CD4-positive, alpha-beta T cell treated with Interleukin-1 beta for 1 hour (primary cell): ENCODE measurements around the gene C19orf53.

Source experiments
- DNase-seq, 2 donors: peaks; one replicate each; pipeline ENCODE4 v3.0.0-alpha.2; 2020 to 2022

Gene C19orf53

DNA sequence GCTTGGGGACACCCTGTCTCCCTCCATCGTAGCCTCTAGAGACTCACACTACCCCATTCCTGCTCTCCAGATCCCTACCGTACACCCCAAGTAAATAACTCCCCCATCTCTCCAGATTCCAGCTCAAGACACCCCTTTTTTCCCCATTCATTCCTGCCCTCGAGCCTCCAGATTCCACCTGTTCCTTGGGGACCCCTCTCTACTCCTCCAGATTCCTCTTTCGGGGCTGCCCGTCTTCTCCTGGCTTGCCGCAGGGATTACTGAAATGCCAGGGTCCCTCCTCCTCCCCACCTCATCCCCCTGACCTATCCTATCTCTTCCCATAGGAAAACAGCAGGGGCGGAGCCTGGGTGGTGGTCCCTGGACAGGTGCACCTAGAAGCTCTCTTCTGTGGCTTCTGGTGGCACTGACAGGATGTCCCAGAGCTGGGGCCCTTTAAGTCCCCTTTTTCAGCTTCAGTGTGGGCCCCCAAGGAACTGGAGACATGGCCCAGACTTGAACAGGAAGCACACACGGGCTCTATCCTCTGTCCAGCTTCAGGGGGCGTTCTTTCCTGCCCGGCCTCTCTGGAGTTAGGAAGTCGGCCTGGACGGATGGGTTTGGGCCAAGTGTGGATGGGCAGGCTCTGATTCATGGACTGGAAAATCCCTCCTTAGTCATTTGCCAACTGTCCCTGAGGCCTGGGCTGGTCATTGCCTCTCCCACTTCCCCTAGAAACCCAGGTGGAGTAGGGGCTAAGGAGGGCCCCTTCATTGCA lies 22.2 kb downstream of the C19orf53 start:
- DNase-seq, result peak in 1 of 2 donors; percentile 48

- DNase-seq, result no peak
Observed at GRCh38 chr19:13797058-13797440, 22.8 kb downstream of the C19orf53 start.

DNA sequence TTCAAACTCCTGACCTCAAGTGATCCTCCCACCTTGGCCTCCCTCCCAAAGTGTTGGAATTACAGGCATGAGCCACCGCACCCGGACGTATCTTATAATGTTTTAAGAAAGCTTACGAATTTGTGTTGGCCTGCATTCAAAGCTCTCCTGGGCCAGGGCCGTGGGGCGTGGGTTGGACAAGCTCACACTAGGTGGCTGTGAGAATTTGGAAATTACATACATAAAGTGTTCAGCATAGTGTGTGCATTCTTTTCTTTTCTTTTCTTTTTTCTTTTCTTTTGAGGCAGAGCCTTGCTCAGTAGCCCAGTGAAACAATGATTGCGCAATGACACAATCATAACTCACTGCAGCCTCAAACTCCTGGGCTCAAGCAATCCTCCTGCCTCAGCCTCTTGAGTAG lies 23.6 kb downstream of the C19orf53 start:
- DNase-seq, result no peak

DNA sequence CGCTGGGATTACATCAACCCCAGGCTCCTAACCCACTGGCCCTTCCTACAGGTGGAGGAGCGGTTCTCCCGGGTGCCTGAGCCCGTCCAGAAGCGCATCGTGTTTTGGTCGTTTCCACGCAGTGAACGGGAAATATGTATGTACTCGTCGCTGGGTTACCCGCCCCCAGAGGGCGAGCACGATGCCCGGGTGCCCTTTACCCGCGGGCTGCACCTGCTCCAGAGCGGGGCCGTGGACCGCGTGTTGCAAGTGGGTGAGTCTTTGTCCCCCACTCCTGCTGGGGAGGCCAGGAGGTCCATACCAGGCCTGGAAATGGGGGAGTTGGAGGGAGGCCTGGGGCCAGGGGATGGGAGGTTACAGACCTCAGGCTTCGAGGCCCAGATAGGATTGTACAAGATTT lies 25.4 kb downstream of the C19orf53 start:
- no peak for DNase-seq

- no peak for DNase-seq
Observed at GRCh38 chr19:13803038-13803437, 28.8 kb downstream of the C19orf53 start.

DNA sequence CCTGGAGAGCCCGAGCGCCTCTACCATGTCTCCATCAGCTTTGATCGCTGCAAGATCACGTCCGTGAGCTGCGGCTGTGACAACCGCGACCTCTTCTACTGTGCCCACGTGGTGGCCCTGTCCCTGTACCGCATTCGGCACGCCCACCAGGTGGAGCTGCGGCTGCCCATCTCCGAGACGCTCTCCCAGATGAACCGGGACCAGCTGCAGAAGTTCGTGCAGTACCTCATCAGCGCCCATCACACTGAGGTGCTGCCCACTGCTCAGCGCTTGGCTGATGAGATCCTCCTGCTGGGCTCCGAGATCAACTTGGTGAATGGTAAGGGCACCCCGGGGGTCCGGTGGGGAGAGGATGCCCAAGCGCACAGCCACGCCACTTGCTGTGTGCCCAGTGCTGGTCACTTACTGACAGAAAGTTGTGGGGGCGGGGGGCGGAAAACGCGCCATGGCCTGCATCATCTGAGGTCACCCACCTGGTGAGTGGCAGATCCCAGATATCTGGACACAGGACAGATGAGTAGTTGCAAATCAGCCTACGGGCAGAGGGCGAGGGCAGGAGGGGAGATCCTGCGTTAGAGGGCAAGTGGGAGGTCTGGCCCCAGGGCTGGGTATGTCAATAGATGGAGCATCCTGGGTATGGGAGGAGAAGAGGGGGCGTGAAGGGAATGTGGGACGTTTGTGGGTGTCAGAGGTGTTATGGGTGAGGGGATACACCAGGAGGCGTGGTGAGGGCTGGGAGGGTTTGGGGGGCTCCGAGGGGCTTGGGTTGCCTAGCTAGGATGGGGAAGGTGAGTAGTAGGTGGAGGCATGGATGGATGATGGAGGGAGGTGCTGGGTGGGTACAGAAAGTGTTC lies 30.8 kb downstream of the C19orf53 start:
- no peak for DNase-seq

DNA sequence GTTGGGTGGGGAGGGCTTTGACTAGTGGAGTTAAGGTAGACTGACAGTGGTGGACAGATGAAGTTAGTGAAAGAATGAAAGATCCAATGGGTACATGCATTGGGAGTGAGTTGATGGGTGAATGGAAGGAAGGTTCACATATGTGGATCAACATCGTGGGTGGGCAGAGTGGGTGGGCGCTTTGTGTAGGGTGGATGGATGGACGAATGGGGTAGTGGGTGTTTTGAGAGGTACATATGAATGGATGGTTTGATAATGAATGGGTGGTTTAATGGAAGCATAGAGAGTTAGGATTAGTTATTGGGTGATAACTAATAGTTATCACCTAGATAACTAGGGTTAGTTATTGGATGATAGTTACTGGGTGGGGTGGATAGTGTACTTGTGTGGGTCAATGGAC lies 32.5 kb downstream of the C19orf53 start:
- DNase-seq, result no peak

DNA sequence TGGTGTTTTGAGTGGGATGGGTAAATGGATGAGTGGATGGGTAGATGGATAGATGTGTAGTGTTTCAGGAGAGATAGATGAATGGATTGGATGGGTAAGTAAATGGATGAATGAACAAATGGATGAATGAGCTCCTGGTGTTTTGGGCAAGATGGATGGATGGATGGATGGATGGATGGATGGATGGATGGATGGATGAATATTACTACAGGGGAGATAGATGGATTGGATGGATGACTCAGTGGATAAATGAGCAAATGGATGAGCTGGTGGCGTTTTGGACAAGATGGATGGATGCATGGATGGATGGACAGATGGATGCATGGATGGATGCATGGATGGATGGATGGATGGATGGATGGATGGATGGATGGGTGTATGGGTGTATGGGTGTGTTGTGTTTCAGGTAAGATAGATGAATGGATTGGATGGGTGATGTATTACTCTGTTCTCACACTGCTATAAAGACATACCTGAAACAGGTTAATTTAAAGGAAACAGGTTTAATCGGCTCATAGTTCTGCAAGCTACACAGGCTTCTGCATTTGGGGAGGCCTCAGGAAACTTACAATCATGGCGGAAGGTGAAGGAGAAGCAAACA lies 33.3 kb downstream of the C19orf53 start:
- no peak for DNase-seq

- DNase-seq, result no peak
Observed at GRCh38 chr19:13808856-13809255, 34.6 kb downstream of the C19orf53 start.

DNA sequence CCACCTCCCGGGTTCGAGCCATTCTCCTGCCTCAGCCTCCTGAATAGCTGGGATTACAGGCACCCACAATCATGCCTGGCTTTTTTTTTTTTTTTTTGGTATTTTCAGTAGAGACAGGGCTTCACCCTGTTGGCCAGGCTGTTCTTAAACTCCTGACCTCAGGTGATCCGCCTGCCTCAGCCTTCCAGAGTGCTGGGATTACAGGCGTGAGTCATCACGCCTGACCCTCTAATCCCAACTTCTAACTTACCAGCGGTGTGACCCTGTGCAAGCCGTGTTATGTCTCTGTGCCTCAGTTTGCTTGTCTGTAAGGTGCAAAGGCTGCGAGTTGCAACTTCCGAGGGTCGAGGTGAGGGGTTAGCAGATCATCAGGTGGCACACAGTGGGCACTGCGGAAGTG lies 38.3 kb downstream of the C19orf53 start:
- DNase-seq, result no peak

DNA sequence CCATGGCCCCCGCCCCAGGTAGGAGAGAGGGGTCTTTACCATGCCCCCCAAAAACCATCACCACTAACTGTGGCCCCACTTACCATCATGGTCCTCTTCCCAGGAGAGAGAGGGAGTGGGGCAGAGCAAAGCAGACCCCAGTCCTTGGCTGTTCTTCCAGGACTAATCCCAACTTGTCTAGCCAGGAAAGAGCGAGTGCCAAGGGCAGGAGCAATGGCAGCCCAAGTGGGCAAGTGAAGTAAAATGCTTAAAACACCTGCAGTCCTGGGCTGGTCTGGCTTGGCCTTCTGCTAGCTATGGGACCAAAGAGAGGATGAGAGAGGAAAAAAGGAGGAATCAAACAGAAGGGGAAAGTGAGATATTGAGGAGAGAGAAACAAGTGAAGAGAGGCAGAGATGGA lies 38.9 kb downstream of the C19orf53 start:
- no peak for DNase-seq

- DNase-seq, result no peak
Observed at GRCh38 chr19:13814550-13814949, 40.3 kb downstream of the C19orf53 start.

GRCh38 chr19:13817018-13817614 lies 42.9 kb downstream of the C19orf53 start:
- peak; percentile 32 to 38 for DNase-seq

DNA sequence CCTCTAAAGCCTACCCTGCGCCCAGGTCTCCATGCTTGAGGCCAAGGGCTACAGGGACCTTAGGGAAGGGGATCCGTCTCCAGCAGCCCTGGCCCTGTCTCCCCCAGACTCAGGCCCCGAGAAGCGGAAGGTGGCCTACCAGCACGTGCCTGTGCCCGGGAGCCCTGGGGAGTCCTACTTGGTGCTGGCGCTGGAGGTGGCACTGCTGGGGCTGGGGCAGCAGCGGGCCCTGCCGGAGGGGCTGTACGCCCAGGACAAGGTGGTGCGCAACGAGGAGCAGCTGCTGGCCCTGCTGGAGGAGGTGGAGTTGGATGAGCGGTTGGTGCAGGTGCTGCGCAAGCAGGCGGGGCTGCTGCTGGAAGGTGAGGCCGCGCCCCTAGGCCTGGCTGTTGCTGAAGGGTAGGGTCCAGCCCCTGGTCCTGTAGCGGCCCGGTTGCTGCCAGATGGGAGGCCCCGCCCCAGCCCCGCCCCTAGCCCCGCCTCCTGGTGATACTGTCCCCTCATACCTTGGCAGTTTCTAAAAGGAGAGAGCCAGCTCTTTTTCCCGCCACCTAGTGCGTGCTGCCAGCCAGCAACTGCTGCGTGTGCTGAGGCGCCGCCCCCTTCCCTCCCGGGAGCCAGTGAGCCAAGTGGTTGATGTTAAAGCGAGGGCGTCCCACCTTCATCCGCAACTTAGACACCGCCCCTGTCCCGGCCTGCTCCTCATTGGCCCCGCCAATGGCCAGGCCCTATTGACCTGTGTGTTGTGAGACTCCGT lies 43.5 kb downstream of the C19orf53 start:
- DNase-seq, result peak; percentile 67 to 71

DNA sequence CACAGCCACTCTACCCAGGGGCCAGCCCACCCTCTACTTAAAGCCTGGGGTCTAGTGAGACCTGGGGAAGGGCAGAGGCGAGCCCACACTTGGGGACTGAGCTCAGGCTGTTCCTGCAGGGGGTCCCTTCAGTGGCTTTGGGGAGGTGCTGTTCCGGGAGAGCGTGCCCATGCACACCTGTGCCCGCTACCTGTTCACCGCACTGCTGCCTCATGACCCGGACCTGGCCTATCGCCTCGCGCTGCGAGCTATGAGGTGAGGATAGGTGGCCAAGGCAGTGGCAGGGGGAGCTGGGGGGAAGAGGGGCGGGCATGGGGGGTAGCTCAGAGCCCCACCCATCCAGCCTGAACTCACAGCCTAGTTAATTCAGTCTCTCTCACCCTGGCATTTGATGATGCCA lies 45.0 kb downstream of the C19orf53 start:
- peak in 1 of 2 donors; percentile 6 for DNase-seq

- no peak for DNase-seq
Observed at GRCh38 chr19:13821292-13821691, 47.0 kb downstream of the C19orf53 start.

DNA sequence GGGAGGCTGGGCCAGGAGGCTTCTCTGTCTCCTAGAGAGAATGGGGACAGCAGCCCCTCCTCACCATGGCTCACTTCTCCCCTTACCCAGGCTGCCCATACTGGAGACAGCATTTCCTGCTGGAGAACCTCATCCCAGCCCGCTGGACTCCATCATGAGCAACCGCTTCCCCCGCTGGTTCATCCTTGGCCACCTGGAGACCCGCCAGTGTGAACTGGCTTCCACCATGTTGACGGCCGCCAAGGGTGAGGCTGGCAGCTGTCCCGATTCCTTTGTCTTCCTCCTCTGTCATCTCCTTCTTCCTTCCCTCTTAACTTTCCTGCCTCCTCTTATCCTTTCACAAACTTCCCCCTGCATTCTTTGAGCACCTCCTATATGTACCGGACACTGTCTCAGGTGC lies 49.0 kb downstream of the C19orf53 start:
- DNase-seq, result no peak

GRCh38 chr19:13823901-13824300 lies 49.6 kb downstream of the C19orf53 start:
- DNase-seq, result no peak

- DNase-seq, result no peak
Observed at GRCh38 chr19:13824703-13825102, 50.4 kb downstream of the C19orf53 start.

- peak in 1 of 2 donors; percentile 21 for DNase-seq
Observed at GRCh38 chr19:13825489-13826441, 51.5 kb downstream of the C19orf53 start.

DNA sequence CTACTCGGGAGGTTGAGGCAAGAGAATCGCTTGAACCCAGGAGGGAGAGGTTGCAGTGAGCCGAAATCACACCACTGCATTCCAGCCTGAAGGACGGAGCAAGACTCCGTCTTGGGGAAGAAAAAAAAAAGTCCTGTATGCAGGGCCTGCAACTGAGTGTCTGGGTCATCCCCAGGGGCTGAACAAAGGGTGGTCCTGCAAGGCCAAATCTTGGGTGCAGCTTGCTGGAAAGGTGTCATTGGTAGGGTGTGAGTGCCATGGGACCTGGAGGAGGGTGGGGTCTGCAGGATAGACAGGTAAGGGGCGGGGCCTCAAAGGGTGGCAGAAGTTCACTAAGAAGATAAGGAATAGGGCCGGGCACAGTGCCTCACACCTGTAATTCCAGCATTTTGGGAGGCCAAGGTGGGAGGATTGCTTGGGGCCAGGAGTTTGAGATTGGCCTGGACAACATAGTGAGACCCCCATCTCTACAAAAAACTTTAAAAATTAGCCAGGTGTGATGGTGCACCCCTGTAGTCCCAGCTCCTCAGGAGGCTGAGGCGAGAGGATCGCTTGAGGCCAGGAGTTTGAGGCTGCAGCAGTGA lies 52.5 kb downstream of the C19orf53 start:
- no peak for DNase-seq
